RWPE2 (cell line): Measurements from ENCODE around the gene SOX4.

Source experiments
- ATAC-seq: fragments of 200-7000 bp; cut with Tn5 transposase; 3 replicates; pipeline ENCODE4 v1.9.1; 2021; ENCODE audit warnings: low read depth
- DNase-seq: peaks from one replicate; pipeline ENCODE4 v3.0.0-alpha.2; 2020; ENCODE audit warnings: low spot score
- H3K27ac ChIP-seq: fragments of 450-650 bp; 2 replicates; pipeline ENCODE4 v1.5.1; 2017; ENCODE audit warnings: mild to moderate bottlenecking; ENCODE audit not compliant: poor library complexity, severe bottlenecking
- H3K27me3 ChIP-seq: fragments of 250-450 bp; sonication (Bioruptor Pico); 2 replicates; pipeline ENCODE4 v1.5.1; 2021; ENCODE audit warnings: mild to moderate bottlenecking, moderate library complexity; ENCODE audit not compliant: insufficient read depth, poor library complexity, severe bottlenecking
- H3K36me3 ChIP-seq: fragments of 250-450 bp; sonication (Bioruptor Pico); 2 replicates; pipeline ENCODE4 v1.5.1; 2020; ENCODE audit warnings: low read depth, mild to moderate bottlenecking, moderate library complexity
- H3K4me1 ChIP-seq: fragments of 250-450 bp; sonication (Bioruptor Pico); 2 replicates; pipeline ENCODE4 v1.5.1; 2021; ENCODE audit warnings: mild to moderate bottlenecking, moderate library complexity; ENCODE audit not compliant: insufficient read depth, poor library complexity, severe bottlenecking
- H3K4me3 ChIP-seq: fragments of 250-450 bp; sonication (Bioruptor Pico); 2 replicates; pipeline ENCODE4 v1.5.1; 2021; ENCODE audit warnings: mild to moderate bottlenecking, moderate library complexity; ENCODE audit not compliant: severe bottlenecking
- H3K9me3 ChIP-seq: fragments of 250-450 bp; sonication (Bioruptor Pico); 2 replicates; pipeline ENCODE4 v1.5.1; 2021; ENCODE audit warnings: mild to moderate bottlenecking, moderate library complexity; ENCODE audit not compliant: severe bottlenecking
- TF ChIP-seq, protein P1 (sequence below): fragments of 450-650 bp; IDR thresholded peaks from one replicate; pipeline ENCODE4 v1.5.1; 2017; ENCODE audit warnings: mild to moderate bottlenecking, moderate library complexity; ENCODE audit not compliant: poor library complexity, severe bottlenecking

Gene SOX4

GRCh38 chr6:21604081-21604480 lies 10.5 kb downstream of the SOX4 start:
- Histone ChIP-seq H3K9me3 (no peaks in the 10 kb centered on the region), H3K36me3 (peaks cover 6% of the 10 kb centered on the region; the same call in 1 of the 2 replicates), H3K27me3 (no peaks in the 10 kb centered on the region), H3K4me1 (peaks cover 5% of the 10 kb centered on the region), H3K4me3 (no peak overlapping the region), H3K27ac (no peak overlapping the region)
- no peak for DNase-seq
- no peak for ATAC-seq
- TF ChIP-seq, protein P1, sequence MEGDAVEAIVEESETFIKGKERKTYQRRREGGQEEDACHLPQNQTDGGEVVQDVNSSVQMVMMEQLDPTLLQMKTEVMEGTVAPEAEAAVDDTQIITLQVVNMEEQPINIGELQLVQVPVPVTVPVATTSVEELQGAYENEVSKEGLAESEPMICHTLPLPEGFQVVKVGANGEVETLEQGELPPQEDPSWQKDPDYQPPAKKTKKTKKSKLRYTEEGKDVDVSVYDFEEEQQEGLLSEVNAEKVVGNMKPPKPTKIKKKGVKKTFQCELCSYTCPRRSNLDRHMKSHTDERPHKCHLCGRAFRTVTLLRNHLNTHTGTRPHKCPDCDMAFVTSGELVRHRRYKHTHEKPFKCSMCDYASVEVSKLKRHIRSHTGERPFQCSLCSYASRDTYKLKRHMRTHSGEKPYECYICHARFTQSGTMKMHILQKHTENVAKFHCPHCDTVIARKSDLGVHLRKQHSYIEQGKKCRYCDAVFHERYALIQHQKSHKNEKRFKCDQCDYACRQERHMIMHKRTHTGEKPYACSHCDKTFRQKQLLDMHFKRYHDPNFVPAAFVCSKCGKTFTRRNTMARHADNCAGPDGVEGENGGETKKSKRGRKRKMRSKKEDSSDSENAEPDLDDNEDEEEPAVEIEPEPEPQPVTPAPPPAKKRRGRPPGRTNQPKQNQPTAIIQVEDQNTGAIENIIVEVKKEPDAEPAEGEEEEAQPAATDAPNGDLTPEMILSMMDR = no peak

- H3K9me3 ChIP-seq = no peaks in the 10 kb centered on the region
- no peaks in the 10 kb centered on the region for H3K4me1 ChIP-seq
- TF ChIP-seq, protein P1 = no peak
- H3K36me3 ChIP-seq = no peaks in the 10 kb centered on the region
- no peak overlapping the region for H3K27ac ChIP-seq
- H3K27me3 ChIP-seq = no peaks in the 10 kb centered on the region
- no peak for ATAC-seq
- DNase-seq = no peak
- no peak overlapping the region for H3K4me3 ChIP-seq
These were observed 11.6 kb downstream of the SOX4 start for GRCh38 chr6:21605166-21605565.

DNA sequence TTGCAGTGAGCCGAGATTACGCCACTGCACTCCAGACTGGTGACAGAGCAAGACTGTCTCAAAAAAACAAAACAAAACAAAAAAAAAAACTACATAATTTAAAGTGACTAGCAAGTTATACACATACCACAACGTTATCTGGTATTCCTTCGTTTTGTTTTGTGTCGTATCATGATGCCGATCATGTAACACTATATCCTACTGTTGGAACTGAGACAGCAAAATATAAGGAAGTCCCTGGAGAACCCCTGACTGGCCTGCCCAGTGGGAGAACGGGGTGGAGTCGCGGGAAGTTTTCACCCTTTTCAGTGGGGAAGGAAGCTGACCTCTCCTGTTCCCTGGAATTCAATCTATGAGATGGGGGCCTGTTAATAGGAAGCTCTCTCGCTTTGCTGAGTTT lies 15.1 kb downstream of the SOX4 start:
- no peaks in the 10 kb centered on the region for H3K4me1 ChIP-seq
- ATAC-seq (no peak), DNase-seq (no peak)
- no peak overlapping the region for H3K27ac ChIP-seq
- no peaks in the 10 kb centered on the region for H3K9me3 ChIP-seq
- TF ChIP-seq, protein P1 = no peak
- H3K4me3 ChIP-seq = no peak overlapping the region
- H3K36me3 ChIP-seq = no peaks in the 10 kb centered on the region
- no peaks in the 10 kb centered on the region for H3K27me3 ChIP-seq

DNA sequence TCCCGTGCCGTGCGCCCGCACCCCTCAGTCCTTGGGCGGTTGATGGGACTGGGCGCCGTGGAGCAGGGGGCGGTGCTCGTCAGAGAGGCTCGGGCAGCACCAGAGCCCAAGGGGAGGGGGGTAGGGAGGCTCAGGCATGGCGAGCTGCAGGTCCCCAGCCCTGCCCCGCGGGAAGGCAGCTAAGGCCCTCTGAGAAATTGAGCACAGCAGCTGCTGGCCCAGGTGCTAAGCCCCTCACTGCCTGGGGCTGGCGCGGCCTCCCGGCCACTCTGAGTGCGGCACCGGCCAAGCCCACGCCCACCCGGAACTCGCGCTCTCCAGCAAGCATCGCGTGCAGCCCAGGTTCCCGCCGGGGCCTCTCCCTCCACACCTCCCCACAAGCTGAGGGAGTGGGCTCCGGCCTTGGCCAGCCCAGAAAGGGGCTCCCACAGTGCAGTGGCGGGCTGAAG lies 16.4 kb downstream of the SOX4 start:
- Histone ChIP-seq H3K9me3 (no peaks in the 10 kb centered on the region), H3K4me3 (no peak overlapping the region), H3K4me1 (no peaks in the 10 kb centered on the region), H3K27me3 (no peaks in the 10 kb centered on the region), H3K27ac (no peak overlapping the region), H3K36me3 (no peaks in the 10 kb centered on the region)
- ATAC-seq (no peak), DNase-seq (no peak)
- TF ChIP-seq, protein P1 = no peak

DNA sequence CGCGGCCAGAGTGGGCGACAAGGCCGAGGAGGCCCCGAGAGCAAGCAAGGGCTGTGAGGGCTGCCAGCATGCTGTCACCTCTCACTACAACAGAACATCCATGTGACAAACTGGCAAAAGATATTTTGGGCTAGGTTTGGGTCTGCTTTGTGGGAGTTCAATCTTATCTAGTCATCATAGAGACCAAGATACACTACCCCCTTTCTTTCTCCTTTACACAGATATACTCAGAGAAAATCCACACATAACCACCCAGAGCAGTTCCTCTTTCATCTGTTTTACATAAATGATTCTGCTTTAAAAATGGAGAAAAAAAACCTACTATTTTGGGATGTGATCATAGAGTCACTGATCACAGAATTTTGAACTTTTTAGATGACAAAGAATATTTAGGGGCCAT lies 16.8 kb downstream of the SOX4 start:
- DNase-seq = no peak
- no peak overlapping the region for H3K27ac ChIP-seq
- no peaks in the 10 kb centered on the region for H3K36me3 ChIP-seq
- no peak overlapping the region for H3K4me3 ChIP-seq
- ATAC-seq = no peak
- no peaks in the 10 kb centered on the region for H3K27me3 ChIP-seq
- TF ChIP-seq, protein P1 = no peak
- no peaks in the 10 kb centered on the region for H3K9me3 ChIP-seq
- no peaks in the 10 kb centered on the region for H3K4me1 ChIP-seq
